IMR-90 (cell line): Measurements from ENCODE around the gene SLC35F3. TPM values are rescaled to one million over a fixed set of nuclear protein-coding genes. Genes with fewer than 3 reads are reported as not detected.
A peak's percentile ranks its signal among the peaks of the same experiment; 100 is the strongest.

ENCODE experiments used
- ATAC-seq: fragments of 200-7000 bp; cut with Tn5 transposase; 2 replicates; pipeline ENCODE4 v1.9.1; 2020; ENCODE audit warnings: low read depth, mild to moderate bottlenecking, moderate library complexity
- BruUV-seq: library from RNA; stranded (reverse); fragments of 400-500 nt; replicated peaks from 2 replicates; lab custom pipeline; 2021; lab: Mats Ljungman, UMichigan
- CTCF ChIA-PET: fragments of 300-600 bp; formaldehyde crosslinking; extraction: SDS; loops from one replicate; lab custom pipeline; 2021; ENCODE audit warnings: antibody characterized with exemption; lab: Yijun Ruan, JAX
- POLR2A ChIA-PET: fragments of 300-600 bp; sonication (Branson Sonifier 250); formaldehyde crosslinking; loops from one replicate; lab custom pipeline; 2022; ENCODE audit warnings: antibody characterized with exemption; ENCODE audit not compliant: unreplicated experiment; lab: Charles Lee
- DNase-seq: peaks from one replicate; pipeline ENCODE4 v3.0.0; 2013
- H2AFZ ChIP-seq: replicated peaks from 2 replicates; pipeline ENCODE3; 2013; ENCODE audit warnings: low read length, mild to moderate bottlenecking; ENCODE audit not compliant: poor library complexity
- H2AK5ac ChIP-seq: 2 replicates; pipeline ENCODE4 v1.6.1; 2013; ENCODE audit warnings: low read depth, low read length, inconsistent platforms
- H2AK9ac ChIP-seq: replicated peaks from 2 replicates; pipeline ENCODE3; 2013; ENCODE audit warnings: mild to moderate bottlenecking, low read depth, low read length, moderate library complexity; ENCODE audit not compliant: poor library complexity
- H2BK120ac ChIP-seq: 2 replicates; pipeline ENCODE4 v1.6.1; 2013; ENCODE audit warnings: low read depth, low read length, inconsistent platforms
- H2BK15ac ChIP-seq: 3 replicates; pipeline ENCODE4 v1.6.1; 2013; ENCODE audit warnings: low read depth, low read length, inconsistent platforms
- H2BK20ac ChIP-seq: 2 replicates; pipeline ENCODE4 v1.6.1; 2013; ENCODE audit warnings: low read depth, mild to moderate bottlenecking, inconsistent platforms, low read length, moderate library complexity
- H2BK5ac ChIP-seq: 2 replicates; pipeline ENCODE4 v1.6.1; 2013; ENCODE audit warnings: mild to moderate bottlenecking, low read depth, low read length, inconsistent platforms; ENCODE audit not compliant: poor library complexity, severe bottlenecking
- H3K14ac ChIP-seq: replicated peaks from 2 replicates; pipeline ENCODE4 v1.6.1; 2013; ENCODE audit warnings: low read depth, low read length, inconsistent platforms
- H3K18ac ChIP-seq: 2 replicates; pipeline ENCODE4 v1.6.1; 2013; ENCODE audit warnings: low read depth, low read length, control low read depth
- H3K23ac ChIP-seq: 2 replicates; pipeline ENCODE4 v1.6.1; 2013; ENCODE audit warnings: low read depth, low read length, inconsistent platforms
- H3K27ac ChIP-seq: 2 replicates; pipeline ENCODE4 v1.5.1; 2013; ENCODE audit warnings: mild to moderate bottlenecking, control low read depth, low read length; ENCODE audit not compliant: insufficient read depth
- H3K27me3 ChIP-seq: 2 replicates; pipeline ENCODE4 v1.6.1; 2013; ENCODE audit warnings: low read length; ENCODE audit not compliant: control insufficient read depth, insufficient read depth
- H3K36me3 ChIP-seq: 2 replicates; pipeline ENCODE4 v1.6.1; 2013; ENCODE audit warnings: low read length, mixed read lengths; ENCODE audit not compliant: control insufficient read depth, insufficient read depth
- H3K4ac ChIP-seq: 2 replicates; pipeline ENCODE4 v1.6.1; 2013; ENCODE audit warnings: low read depth, low read length, inconsistent platforms
- H3K4me1 ChIP-seq: 2 replicates; pipeline ENCODE4 v1.6.1; 2013; ENCODE audit warnings: low read length, mixed read lengths; ENCODE audit not compliant: control insufficient read depth, insufficient read depth
- H3K4me2 ChIP-seq: 2 replicates; pipeline ENCODE4 v1.6.1; 2013; ENCODE audit warnings: low read depth, mild to moderate bottlenecking, control low read depth, low read length, moderate library complexity
- H3K4me3 ChIP-seq: 2 replicates; pipeline ENCODE4 v1.5.1; 2013; ENCODE audit warnings: low read depth, mild to moderate bottlenecking, control low read depth, low read length, moderate library complexity; ENCODE audit not compliant: insufficient read depth
- H3K56ac ChIP-seq: 2 replicates; pipeline ENCODE4 v1.6.1; 2013; ENCODE audit warnings: low read length, inconsistent platforms; ENCODE audit not compliant: insufficient read depth; ENCODE audit errors: extremely low read depth
- H3K79me1 ChIP-seq, 2 experiments: 2 replicates each; pipeline ENCODE4 v1.6.1; 2013; ENCODE audit warnings: low read length in 2 of 2, inconsistent platforms in 1 of 2, low read depth in 1 of 2
- H3K9ac ChIP-seq: 2 replicates; pipeline ENCODE4 v1.6.1; 2013; ENCODE audit warnings: low read depth, low read length, control low read depth
- H3K9me1 ChIP-seq: 2 replicates; pipeline ENCODE4 v1.6.1; 2013; ENCODE audit warnings: low read length, inconsistent platforms; ENCODE audit not compliant: insufficient read depth
- H3K9me3 ChIP-seq: 2 replicates; pipeline ENCODE4 v1.6.1; 2013; ENCODE audit warnings: low read length; ENCODE audit not compliant: control insufficient read depth, insufficient read depth
- H4K20me1 ChIP-seq: 2 replicates; pipeline ENCODE4 v1.6.1; 2013; ENCODE audit warnings: low read length, inconsistent platforms; ENCODE audit not compliant: insufficient read depth
- H4K5ac ChIP-seq: 2 replicates; pipeline ENCODE4 v1.6.1; 2013; ENCODE audit warnings: mild to moderate bottlenecking, low read depth, low read length, control low read depth
- H4K8ac ChIP-seq, 2 experiments: 2 replicates each; pipeline ENCODE4 v1.6.1; 2013; ENCODE audit warnings: low read depth in 2 of 2, low read length in 2 of 2, control low read depth in 1 of 2, inconsistent platforms in 1 of 2
- H4K91ac ChIP-seq: 2 replicates; pipeline ENCODE4 v1.6.1; 2013; ENCODE audit warnings: low read depth, low read length, inconsistent platforms; ENCODE audit not compliant: insufficient read depth
- BHLHE40 ChIP-seq: fragments of 150-350 bp; IDR thresholded peaks from 2 replicates; pipeline ENCODE4 v1.6.1; 2016; ENCODE audit warnings: mild to moderate bottlenecking, low read depth, low read length
- CHD1 ChIP-seq: IDR thresholded peaks from 2 replicates; pipeline ENCODE4 v1.6.1; 2012; ENCODE audit warnings: low read depth, low read length, improper control_type of control experiment
- NFE2L2 ChIP-seq: fragments of 150-350 bp; IDR thresholded peaks from 2 replicates; pipeline ENCODE4 v1.6.1; 2016; ENCODE audit warnings: low read depth, mild to moderate bottlenecking, low read length
- POLR2A ChIP-seq: IDR thresholded peaks from 2 replicates; pipeline ENCODE4 v1.6.1; 2012; ENCODE audit warnings: mild to moderate bottlenecking, low read depth, low read length
- RAD21 ChIP-seq: IDR thresholded peaks from 2 replicates; pipeline ENCODE4 v1.6.1; 2012; ENCODE audit warnings: low read length, improper control_type of control experiment
- SMC3 ChIP-seq: fragments of 150-350 bp; IDR thresholded peaks from 2 replicates; pipeline ENCODE4 v1.6.1; 2016; ENCODE audit warnings: low read depth, mild to moderate bottlenecking, antibody characterized with exemption, low read length, moderate library complexity
- WGBS, 2 experiments: methylation state at CpG; one replicate each; pipeline versions ENCODE4 v1.1.5 to v1.1.7; 2013; ENCODE audit warnings: missing lambda C conversion rate in 2 of 2; ENCODE audit not compliant: insufficient read length in 1 of 2; ENCODE audit errors: extremely low coverage in 2 of 2; 5-methylcytosine and 5-hydroxymethylcytosine counted together
- dilution Hi-C: fragments of 300-500 bp; cut with HindIII; formaldehyde crosslinking; loops from one replicate; pipeline ENCODE4 v1.14.3; 2018; ENCODE audit warnings: low sequenced_read_pairs; ENCODE audit not compliant: unreplicated experiment
- in situ Hi-C: fragments of 300-500 bp; cut with MboI; formaldehyde crosslinking; loops from 3 replicates; pipeline ENCODE4 v1.14.3; 2019; ENCODE audit warnings: low sequenced_read_pairs, inconsistent platforms, mixed read lengths
- intact Hi-C: fragments of 100-400 bp; cut with micrococcal nuclease; formaldehyde crosslinking; loops from 2 replicates; pipeline ENCODE4 v1.10.0; 2022
- polyA plus RNA-seq, 3 experiments: library from polyadenylated mRNA; depleted of rRNA; stranded (reverse); fragments of >200 nt; gene quantifications; 2 replicates each; pipeline ENCODE4 v1.2.3, GENCODE V29; 2012; ENCODE audit warnings: low replicate concordance in 1 of 3
- total RNA-seq: library from RNA; depleted of rRNA; stranded (reverse); fragments of >200 nt; gene quantifications from 2 replicates; pipeline ENCODE4 v1.2.3, GENCODE V29; 2012

SLC35F3 gene
- total and polyA plus RNA-seq, 2 of the 4 experiments (the other 2 are of a cell fraction), result under 0.01 to 0.17 TPM

GRCh38 chr1:234141006-234141405 is 236.5 kb downstream of the SLC35F3 start:
- peak overlapping the region; percentile 79; the same call in 1 of the 2 replicates for H4K5ac ChIP-seq
- H2BK15ac ChIP-seq, result 0 out of 3 replicates have a peak overlapping the region, but pooled peaks have one; percentile 47
- H3K56ac ChIP-seq, result peak overlapping the region; percentile 28; the same call in 1 of the 2 replicates
- ChIA-PET CTCF (interaction anchor here (1.4 kb wide), 1 partner anchor 170 kb away, joined by 3 read pairs; no protein-coding TSS in a partner anchor), POLR2A (no interaction called here)
- H3K4me1 ChIP-seq, result no peaks in the 10 kb centered on the region; the same call in 1 of the 2 replicates
- no peak overlapping the region for H3K14ac ChIP-seq
- peak overlapping the region; percentile 39; the same call in 1 of the 2 replicates for H4K91ac ChIP-seq
- no peak overlapping the region for H3K4me3 ChIP-seq
- H3K4me2 ChIP-seq, result no peak overlapping the region
- H4K8ac ChIP-seq, result peak overlapping the region; percentile 43 to 77; a peak in 3 of 4 replicates
- H3K18ac ChIP-seq, result peak overlapping the region; percentile 91
- no peak overlapping the region for H3K23ac ChIP-seq
- H2AK9ac ChIP-seq, result no peak overlapping the region
- no peak for ATAC-seq
- H3K9me1 ChIP-seq, result no peaks in the 10 kb centered on the region
- H2AFZ ChIP-seq, result no peak overlapping the region
- no peak overlapping the region for H2AK5ac ChIP-seq
- BruUV-seq, result no TSS peak
- H2BK5ac ChIP-seq, result peak overlapping the region; percentile 97
- H3K4ac ChIP-seq, result peak overlapping the region; percentile 87; the same call in 1 of the 2 replicates
- no peaks in the 10 kb centered on the region for H4K20me1 ChIP-seq
- H3K36me3 ChIP-seq, result no peaks in the 10 kb centered on the region
- no CpG with 5 or more reads among the region's 2 CpGs for WGBS, 2 experiments
- H3K9ac ChIP-seq, result no peak overlapping the region
- dilution Hi-C loops (no loop called here), intact Hi-C loops (no loop called here), in situ Hi-C loops (loop anchor here (25.0 kb wide), 2 partner anchors 171 to 971 kb away; no protein-coding TSS in a partner anchor)
- H3K9me3 ChIP-seq, result peaks cover 5% of the 10 kb centered on the region
- peak overlapping the region; percentile 82 for H2BK120ac ChIP-seq
- no peaks in the 10 kb centered on the region for H3K27me3 ChIP-seq
- H3K79me1 ChIP-seq, result no peaks in the 10 kb centered on the region
- no peak for TF ChIP-seq BHLHE40
- no peak for TF ChIP-seq POLR2A
- no peak for TF ChIP-seq NFE2L2
- TF ChIP-seq SMC3, result no peak
- TF ChIP-seq CHD1, result no peak
- no peak for TF ChIP-seq RAD21
- peak overlapping the region; percentile 91; the same call in 1 of the 2 replicates for H2BK20ac ChIP-seq
- peak overlapping the region; percentile 60 for H3K27ac ChIP-seq
- DNase-seq, result no peak
